ENCODE results near the gene ENTPD3.

The ENTPD3 gene

GRCh38 chr3:40387001-40387894, at the start of gene ENTPD3:
Gene ENTPD3 (plus strand): TSS chr3:40387184. CDS start chr3:40388058, 874 bp downstream.
- DNase-seq = peak; percentile 3

DNA sequence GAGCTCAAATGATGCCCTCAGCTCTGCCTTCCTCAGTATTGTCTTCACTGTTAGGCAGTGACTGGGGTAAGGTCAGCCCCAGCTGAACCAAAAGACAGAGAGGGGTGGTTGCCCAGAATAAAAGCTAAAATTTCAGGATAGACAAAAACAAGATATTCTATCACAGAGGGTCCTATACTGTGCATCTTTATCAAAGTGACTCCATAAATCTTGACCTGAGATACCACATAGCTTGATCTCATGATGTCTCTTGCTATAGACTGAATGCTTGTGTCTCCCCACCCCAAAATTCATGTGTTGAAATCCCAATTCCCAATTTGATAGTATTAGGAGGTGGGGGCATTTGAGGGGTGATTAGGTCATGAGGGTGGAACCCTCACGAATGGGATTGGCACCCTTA, 47.1 kb upstream of the ENTPD3 start:
- no peak for DNase-seq

DNA sequence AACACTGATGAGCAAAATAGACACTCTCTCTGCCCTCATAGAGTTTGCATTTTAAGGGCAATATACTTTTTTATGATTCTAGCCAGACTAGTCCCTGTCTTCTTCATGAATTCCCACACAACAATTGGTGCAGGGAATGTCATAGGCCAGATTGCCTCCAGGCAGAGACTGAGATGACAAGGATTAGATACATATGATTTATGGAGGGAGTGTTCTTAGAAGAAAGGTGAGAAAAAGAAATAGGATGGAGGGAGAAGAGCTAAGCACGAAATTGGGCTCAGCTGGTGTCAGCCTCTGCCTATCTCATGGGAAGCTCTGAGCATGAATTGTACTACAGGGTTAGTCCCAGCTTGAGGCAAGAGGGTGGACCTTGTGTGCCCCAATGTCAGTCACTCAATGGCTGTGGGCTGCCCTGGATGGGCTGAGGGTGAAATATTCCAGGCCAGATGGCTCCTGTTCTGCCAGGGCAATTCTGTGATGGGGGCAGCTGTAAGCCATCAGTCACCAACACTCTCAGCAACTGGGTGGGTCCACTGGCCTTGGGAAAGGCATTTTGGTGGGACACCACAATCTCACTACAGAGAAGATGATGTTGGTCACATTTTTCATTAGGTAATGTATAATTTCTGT, 46.3 kb upstream of the ENTPD3 start:
- DNase-seq = no peak

- no peak for DNase-seq
Observed at GRCh38 chr3:40341671-40342070, 45.3 kb upstream of the ENTPD3 start.

- no peak for DNase-seq
Observed at GRCh38 chr3:40350529-40350928, 36.5 kb upstream of the ENTPD3 start.

DNA sequence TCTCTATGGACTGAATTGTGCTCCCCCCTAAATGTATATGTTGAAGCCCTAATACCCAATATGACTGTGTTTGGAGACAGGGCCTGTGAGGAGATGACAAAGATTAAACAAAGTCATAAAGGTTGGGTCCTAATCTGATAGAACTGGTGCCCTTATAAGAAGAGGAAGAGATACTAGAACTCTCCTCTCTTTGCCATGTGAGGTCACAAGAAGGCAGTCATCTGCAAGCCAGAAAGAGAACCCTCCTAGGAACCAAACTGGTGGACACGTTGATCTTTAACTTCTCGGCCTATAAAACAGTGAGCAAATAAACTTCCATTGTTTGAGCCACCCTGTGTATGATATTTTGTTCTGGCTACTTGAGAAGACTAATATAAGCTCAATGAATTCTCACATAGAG, 31.6 kb upstream of the ENTPD3 start:
- no peak for DNase-seq

DNA sequence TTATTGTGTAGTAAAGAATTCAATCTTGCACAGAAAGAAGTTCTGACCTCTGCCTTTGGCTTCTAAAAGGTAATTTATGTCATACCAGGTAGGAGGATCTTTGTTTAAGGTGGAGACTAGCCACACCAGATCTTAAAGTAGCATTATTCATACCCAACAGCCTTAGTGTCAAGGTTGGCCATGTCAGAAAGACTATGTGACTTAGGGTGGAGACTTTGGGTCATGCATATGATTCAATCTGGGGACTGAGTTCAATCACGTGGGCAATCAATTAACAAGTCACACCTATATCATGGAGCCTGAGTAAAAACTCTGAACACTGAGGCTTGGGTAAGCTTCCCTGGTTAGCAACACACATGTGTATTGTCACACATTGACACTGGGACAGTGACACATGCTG, 28.5 kb upstream of the ENTPD3 start:
- no peak for DNase-seq

DNA sequence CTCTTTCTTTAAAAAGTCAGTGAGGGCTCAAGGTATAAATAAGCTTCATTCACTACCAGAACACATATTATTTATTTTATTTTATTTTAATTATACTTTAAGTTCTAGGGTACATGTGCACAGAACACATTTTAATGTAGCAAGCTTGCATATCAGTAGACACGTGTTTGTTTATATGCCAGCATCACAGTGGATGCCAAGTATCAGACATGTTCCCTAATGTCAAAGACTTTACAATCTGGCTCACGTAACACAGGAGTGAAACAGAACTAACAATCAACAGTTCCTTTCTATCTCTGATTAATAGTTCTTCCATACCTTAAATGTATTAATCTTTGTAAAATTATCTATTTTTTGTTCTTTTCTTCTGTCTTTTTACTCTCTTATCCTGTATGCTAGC, 23.3 kb upstream of the ENTPD3 start:
- no peak for DNase-seq

- no peak for DNase-seq
Observed at GRCh38 chr3:40366203-40367162, 20.5 kb upstream of the ENTPD3 start.

DNA sequence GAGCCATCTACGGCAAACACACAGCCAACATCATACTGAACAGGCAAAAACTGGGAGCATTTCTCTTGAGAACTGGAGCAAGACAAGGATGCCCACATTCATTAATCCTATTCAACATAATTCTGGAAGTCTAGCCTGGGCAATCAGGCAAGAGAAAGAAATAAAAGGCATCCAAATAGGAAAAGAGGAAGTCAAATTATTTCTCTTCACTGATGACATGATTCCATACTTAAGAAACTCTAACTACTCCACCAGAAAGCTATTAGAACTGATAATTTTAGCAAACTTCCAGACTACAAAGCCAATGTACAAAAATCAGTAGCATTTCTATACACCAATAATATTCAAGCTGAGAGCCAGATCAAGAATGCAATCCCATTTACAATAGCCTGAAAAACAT, 17.3 kb upstream of the ENTPD3 start:
- DNase-seq = no peak

GRCh38 chr3:40377822-40378221, 9.2 kb upstream of the ENTPD3 start:
- no peak for DNase-seq

GRCh38 chr3:40379674-40380306, 7.2 kb upstream of the ENTPD3 start:
- no peak for DNase-seq

GRCh38 chr3:40381904-40382616, 4.9 kb upstream of the ENTPD3 start:
- DNase-seq = no peak

DNA sequence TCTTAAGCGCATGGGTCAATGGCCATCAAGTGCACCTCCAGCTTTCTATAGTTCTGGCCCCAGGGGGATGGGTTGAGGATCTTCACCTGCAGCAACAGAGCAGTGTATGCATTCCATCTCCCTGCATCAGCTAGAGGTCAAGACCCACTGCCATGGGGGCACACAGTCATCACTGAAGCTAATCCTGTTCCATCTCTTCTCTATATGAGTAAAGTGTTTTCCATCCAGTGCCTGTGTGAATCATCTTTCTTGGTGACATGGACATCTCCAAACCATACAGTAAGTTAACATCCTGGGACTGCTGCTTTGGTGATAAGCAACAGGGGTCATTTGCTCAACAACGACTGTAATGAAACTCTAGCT, 4.4 kb upstream of the ENTPD3 start:
- DNase-seq = no peak

- DNase-seq = no peak
Observed at GRCh38 chr3:40386213-40386612, 771 bp upstream of the ENTPD3 start.

GRCh38 chr3:40387895-40388254, 891 bp downstream of the ENTPD3 start:
- DNase-seq = no peak

DNA sequence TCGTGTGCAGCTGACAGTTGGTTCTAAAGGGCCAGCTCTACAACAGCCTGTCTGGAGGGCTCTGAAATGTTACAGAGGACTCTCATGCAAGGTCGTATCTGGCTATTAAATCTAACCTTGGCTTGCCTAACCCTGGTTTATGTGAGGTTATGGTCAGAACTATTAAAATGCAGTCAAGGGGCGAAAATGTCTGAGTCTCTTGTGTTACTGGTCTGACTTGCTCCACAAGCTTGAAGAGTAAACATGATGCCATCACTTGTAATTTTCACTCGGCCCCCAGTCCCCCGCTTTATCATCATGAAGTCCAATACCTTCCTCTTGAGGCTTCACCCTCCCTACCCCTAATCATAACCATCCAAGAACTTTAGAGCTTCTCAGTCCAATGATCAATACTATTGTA, 9.4 kb downstream of the ENTPD3 start:
- DNase-seq = no peak

DNA sequence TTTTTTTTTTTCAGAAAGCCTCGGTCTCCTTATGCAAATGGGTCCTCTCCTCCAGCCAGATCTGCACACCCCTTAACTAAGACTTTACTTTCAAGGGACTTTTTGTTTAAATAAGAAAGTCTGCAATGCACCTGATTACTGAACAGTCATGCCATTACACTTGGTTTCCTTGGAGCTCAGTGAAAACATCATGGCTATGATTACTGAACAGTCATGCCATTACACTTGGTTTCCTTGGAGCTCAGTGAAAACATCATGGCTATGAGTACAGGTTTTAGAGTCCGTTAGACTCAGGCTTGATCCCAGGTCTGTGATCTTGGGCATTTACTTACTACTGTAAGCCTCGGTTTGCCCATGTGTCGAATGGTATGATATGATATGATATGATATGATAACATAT, 10.1 kb downstream of the ENTPD3 start:
- DNase-seq = no peak

GRCh38 chr3:40397912-40398311, 10.9 kb downstream of the ENTPD3 start:
- no peak for DNase-seq

DNA sequence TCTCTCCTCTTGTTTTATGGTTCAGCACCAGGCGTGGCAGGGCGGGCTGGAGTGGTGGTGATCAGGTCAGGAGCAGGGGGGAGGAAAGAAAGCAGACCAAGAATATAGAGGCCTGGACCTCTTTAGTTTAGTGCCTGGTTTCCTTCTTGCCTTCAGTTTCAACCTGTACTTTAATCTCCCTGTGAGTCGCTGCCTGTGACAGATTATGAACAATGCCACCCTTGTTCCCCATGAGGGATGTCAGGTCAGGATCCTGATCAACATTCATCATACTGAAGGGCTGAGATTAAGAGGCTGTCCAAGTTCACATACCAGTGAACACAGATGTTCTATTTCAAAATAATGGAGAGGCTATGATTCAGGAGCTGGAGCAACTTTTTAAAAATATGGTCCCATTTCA, 11.4 kb downstream of the ENTPD3 start:
- DNase-seq = no peak

DNA sequence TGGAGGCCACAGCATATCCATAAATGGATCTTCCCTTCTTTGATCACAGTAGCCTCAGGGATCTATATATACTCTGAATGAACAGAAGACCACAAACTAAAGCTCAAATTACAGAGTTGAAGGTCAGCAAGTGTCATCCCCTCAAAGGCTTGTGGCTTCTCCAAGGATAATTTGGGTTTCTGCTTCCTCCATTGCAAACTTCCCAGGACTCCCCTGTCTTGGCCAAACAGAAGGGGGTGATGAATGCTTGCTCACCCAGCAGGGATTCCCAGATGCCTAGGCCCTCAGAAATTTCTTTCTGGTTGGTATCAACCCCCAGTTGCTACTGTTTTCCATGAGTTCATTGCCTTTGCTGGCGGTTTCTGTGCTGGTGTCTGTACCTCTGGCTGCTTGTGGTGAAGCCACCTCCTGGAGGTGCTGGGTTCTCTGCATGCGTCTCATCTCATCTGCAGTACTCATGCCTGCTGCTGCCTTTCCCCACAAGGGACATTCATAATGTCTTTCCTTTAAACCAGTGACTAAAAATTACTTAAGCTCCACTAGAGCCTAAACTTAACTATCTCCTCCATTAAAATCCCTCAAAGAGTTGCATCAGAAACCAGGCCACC, 17.7 kb downstream of the ENTPD3 start:
- no peak for DNase-seq

DNA sequence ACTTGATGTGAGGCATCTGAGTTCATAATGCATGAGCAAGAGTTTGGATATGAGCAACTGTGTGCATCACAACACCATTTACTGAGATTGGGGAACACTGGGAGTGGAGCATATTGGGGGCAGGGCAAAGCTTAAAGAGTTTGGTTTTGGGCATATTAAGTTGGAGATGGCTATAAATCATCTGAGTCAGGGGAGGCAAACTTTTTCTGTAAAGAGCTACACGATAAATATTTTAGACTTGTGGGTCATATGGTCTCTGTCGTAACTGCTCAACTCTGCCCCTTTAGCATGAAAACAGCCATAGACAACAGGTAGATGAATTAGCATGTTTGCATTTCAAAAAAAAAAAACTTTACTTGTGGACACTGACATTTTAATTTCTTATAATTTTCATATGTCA, 20.0 kb downstream of the ENTPD3 start:
- DNase-seq = no peak

All from CD4-positive, alpha-beta T cell treated with Interferon gamma for 1 hour (primary cell).